Measurements from ENCODE around the gene OSBPL10. TPM values are rescaled to one million over a fixed set of nuclear protein-coding genes. Genes with fewer than 3 reads are reported as not detected.

OSBPL10 gene
- total and polyA plus RNA-seq, 2 donors (not counting 1 experiment from before 2014, with no cell fraction given): 88.5 to 310 TPM

DNA sequence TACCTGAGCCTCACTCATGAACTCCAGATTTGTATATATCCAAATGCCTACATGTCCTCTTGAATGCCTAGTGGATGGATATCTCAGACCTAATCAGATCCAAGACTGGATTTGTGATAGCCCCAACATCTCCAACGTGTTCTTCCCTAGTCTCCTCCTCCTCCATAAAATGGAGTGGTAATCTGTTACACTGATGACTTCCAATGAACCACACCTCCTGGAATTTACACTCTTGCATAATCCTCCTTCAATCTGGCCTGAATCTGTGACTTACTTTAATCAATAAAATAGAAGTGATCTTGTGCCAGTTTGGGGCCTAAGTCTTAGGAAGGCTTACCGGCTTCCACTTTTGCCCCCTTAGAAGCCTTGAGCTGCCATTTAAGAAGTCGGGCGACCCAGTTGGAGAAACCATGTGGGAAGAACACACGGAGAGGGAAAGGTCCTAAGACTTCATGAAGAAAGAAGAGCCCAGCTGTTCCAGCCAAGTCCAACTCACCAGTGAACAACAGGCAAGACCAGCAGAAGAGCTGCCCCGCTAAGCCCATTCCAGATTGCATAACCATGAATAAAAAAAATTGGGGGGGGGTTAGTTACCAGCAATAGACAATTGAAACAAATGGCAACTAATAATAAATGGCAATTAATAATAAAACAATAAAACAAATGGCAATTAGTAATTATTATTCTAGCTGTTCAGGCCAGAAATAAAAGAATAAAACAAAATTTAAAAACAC lies 284.1 kb downstream of the OSBPL10 start:
- POLR2A ChIA-PET: interaction anchor here (0.6 kb wide), 1 partner anchor 530 kb away, joined by 6 read pairs; no protein-coding TSS in a partner anchor
- TF ChIP-seq EZH2 (IDR thresholded peaks at IDR 0.05; ENCODE audit: borderline replicate concordance, insufficient read depth, low read depth, low read length, poor library complexity, severe bottlenecking): no peak
- TF ChIP-seq, protein P1, sequence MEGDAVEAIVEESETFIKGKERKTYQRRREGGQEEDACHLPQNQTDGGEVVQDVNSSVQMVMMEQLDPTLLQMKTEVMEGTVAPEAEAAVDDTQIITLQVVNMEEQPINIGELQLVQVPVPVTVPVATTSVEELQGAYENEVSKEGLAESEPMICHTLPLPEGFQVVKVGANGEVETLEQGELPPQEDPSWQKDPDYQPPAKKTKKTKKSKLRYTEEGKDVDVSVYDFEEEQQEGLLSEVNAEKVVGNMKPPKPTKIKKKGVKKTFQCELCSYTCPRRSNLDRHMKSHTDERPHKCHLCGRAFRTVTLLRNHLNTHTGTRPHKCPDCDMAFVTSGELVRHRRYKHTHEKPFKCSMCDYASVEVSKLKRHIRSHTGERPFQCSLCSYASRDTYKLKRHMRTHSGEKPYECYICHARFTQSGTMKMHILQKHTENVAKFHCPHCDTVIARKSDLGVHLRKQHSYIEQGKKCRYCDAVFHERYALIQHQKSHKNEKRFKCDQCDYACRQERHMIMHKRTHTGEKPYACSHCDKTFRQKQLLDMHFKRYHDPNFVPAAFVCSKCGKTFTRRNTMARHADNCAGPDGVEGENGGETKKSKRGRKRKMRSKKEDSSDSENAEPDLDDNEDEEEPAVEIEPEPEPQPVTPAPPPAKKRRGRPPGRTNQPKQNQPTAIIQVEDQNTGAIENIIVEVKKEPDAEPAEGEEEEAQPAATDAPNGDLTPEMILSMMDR (IDR thresholded peaks at IDR 0.05): no peak
- H3K4me1 Mint-ChIP-seq: peaks cover 1% of the 10 kb centered on the region
- H3K27me3 ChIP-seq (replicated peaks in 1 of 4; ENCODE audit: control extremely low read depth in 1 of 4, control insufficient read depth in 3 of 4, insufficient read depth in 4 of 4, low read length in 3 of 4): no peaks in the 10 kb centered on the region
- peaks cover 55% of the 10 kb centered on the region for H4K20me1 ChIP-seq (ENCODE audit: control insufficient read depth, insufficient read depth, low read length, poor library complexity, severe bottlenecking)
- H3K4me3 ChIP-seq (ENCODE audit: control extremely low read depth in 1 of 5, extremely low read depth in 1 of 5, insufficient read depth in 1 of 5, low read depth in 2 of 5, low read length in 4 of 5): no peak overlapping the region
- peaks cover 3 to 59% of the 10 kb centered on the region in 2 experiments for H3K36me3 ChIP-seq (replicated peaks in 1 of 2; ENCODE audit: control extremely low read depth in 1 of 2, control insufficient read depth in 1 of 2, extremely low read depth in 1 of 2, insufficient read depth in 2 of 2, low read length in 1 of 2)
- CTCF ChIA-PET: interaction anchor here (0.7 kb wide), 1 partner anchor 61 kb away, joined by 3 read pairs; no protein-coding TSS in a partner anchor
- H3K79me2 ChIP-seq (ENCODE audit: control insufficient read depth, insufficient read depth, low read length): peaks cover 8% of the 10 kb centered on the region
- DNase-seq (no peak), ATAC-seq (ENCODE audit: low read depth) (no peak)
- no peak overlapping the region for H3K27ac Mint-ChIP-seq
- no peak overlapping the region for H3K4me2 ChIP-seq (replicated peaks; ENCODE audit: low read depth, low read length, poor library complexity, severe bottlenecking)
- intact Hi-C loops (cut with micrococcal nuclease): no loop called here
- WGBS (ENCODE audit: insufficient coverage): 96% methylated on average over 4 of the region's 6 CpGs
- no peaks in the 10 kb centered on the region for H3K9me3 Mint-ChIP-seq (ENCODE audit: insufficient read depth)
- no peak overlapping the region for H3K4me3 Mint-ChIP-seq
- H3K9ac ChIP-seq (ENCODE audit: low read length): no peak overlapping the region
- H3K27me3 Mint-ChIP-seq: no peaks in the 10 kb centered on the region
- no peak overlapping the region for H2AFZ ChIP-seq (ENCODE audit: insufficient read depth, low read depth, low read length, poor library complexity, severe bottlenecking)
- no peaks in the 10 kb centered on the region for H3K4me1 ChIP-seq (ENCODE audit: control insufficient read depth in 2 of 2, insufficient read depth in 2 of 2, low read length in 2 of 2)
- H3K27ac ChIP-seq (ENCODE audit: low read length in 2 of 2): no peak overlapping the region
- H3K9me3 ChIP-seq (ENCODE audit: control extremely low read depth in 1 of 3, control insufficient read depth in 2 of 3, insufficient read depth in 1 of 3, low read length in 2 of 3): no peaks in the 10 kb centered on the region

DNA sequence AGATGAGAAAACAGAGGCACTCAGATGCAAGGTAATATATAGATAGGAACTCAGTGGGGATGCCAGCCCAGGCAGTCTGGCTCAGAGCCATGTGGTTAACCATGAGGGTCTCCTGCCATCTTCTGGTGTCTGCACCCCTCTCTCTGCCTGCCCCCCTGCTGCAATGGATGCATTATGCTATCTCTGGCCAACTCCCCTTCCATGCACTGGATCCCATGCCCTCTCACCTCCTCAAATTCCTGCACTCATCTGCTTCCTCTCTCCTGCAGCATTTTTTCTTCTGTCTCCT lies 285.1 kb downstream of the OSBPL10 start:
- Histone ChIP-seq H2AFZ (ENCODE audit: insufficient read depth, low read depth, low read length, poor library complexity, severe bottlenecking) (no peak overlapping the region), H3K36me3 (replicated peaks in 1 of 2; ENCODE audit: control extremely low read depth in 1 of 2, control insufficient read depth in 1 of 2, extremely low read depth in 1 of 2, insufficient read depth in 2 of 2, low read length in 1 of 2) (peaks cover 2 to 59% of the 10 kb centered on the region in 2 experiments), H3K79me2 (ENCODE audit: control insufficient read depth, insufficient read depth, low read length) (peaks cover 8% of the 10 kb centered on the region), H3K4me3 (ENCODE audit: control extremely low read depth in 1 of 5, extremely low read depth in 1 of 5, insufficient read depth in 1 of 5, low read depth in 2 of 5, low read length in 4 of 5) (no peak overlapping the region), H4K20me1 (ENCODE audit: control insufficient read depth, insufficient read depth, low read length, poor library complexity, severe bottlenecking) (peaks cover 46% of the 10 kb centered on the region), H3K9me3 (ENCODE audit: control extremely low read depth in 1 of 3, control insufficient read depth in 2 of 3, insufficient read depth in 1 of 3, low read length in 2 of 3) (peaks cover 0 to 4% (median 0%) of the 10 kb centered on the region in 3 donors), H3K27ac (ENCODE audit: low read length in 2 of 2) (no peak overlapping the region), H3K4me1 (ENCODE audit: control insufficient read depth in 2 of 2, insufficient read depth in 2 of 2, low read length in 2 of 2) (no peaks in the 10 kb centered on the region), H3K9ac (ENCODE audit: low read length) (no peak overlapping the region), H3K4me2 (replicated peaks; ENCODE audit: low read depth, low read length, poor library complexity, severe bottlenecking) (no peak overlapping the region), H3K27me3 (replicated peaks in 1 of 4; ENCODE audit: control extremely low read depth in 1 of 4, control insufficient read depth in 3 of 4, insufficient read depth in 4 of 4, low read length in 3 of 4) (no peaks in the 10 kb centered on the region)
- ChIA-PET CTCF (interaction anchor here (0.7 to 1.1 kb wide), 2 partner anchors 15 to 60 kb away, joined by 3 read pairs; no protein-coding TSS in a partner anchor), POLR2A (no interaction called here)
- DNase-seq: no peak
- Mint-ChIP-seq H3K27ac (no peak overlapping the region), H3K4me1 (peaks cover 1% of the 10 kb centered on the region), H3K4me3 (no peak overlapping the region), H3K9me3 (ENCODE audit: insufficient read depth) (no peaks in the 10 kb centered on the region), H3K27me3 (no peaks in the 10 kb centered on the region)
- intact Hi-C loops (cut with micrococcal nuclease): no loop called here
- no peak for TF ChIP-seq EZH2 (IDR thresholded peaks at IDR 0.05; ENCODE audit: borderline replicate concordance, insufficient read depth, low read depth, low read length, poor library complexity, severe bottlenecking)
- TF ChIP-seq, protein P1 (IDR thresholded peaks at IDR 0.05): no peak
- no peak for ATAC-seq (ENCODE audit: low read depth)

Data from B cell (primary cell).